ENCODE data around the gene CDK17. TPM values are rescaled to one million over a fixed set of nuclear protein-coding genes. Genes with fewer than 3 reads are reported as not detected.

The CDK17 gene
- total and polyA plus RNA-seq, 2 of the 8 experiments (the other 6 are each of a cell fraction or from before 2014, with no cell fraction given): 5.8 to 20.0 TPM

DNA sequence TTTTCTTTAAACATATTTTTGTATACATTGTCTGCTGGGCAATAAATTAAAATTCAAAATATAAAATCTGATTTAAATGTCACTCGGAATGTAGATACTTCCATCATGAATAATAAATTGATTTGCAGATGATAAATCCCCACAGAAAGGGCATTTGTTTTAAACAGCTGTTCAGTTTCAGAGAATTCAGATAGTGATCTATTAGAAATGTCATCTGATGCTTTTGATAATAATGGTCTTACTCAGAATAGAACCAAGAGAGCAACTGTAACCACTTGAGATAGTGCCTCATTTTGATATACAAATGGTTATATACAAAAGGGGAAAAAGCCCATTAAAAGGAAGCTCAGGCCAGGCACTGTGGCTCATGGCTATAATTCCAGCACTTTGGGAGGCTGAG lies 43.4 kb downstream of the CDK17 start:
- H2AFZ ChIP-seq (ENCODE audit: low read length): no peak overlapping the region
- H4K20me1 ChIP-seq (replicated peaks in 1 of 2; ENCODE audit: control insufficient read depth in 1 of 2, insufficient read depth in 2 of 2, low read length in 2 of 2): peaks cover 0 to 3% of the 10 kb centered on the region in 2 experiments
- no peak overlapping the region for H3K23ac ChIP-seq (ENCODE audit: insufficient read length)
- no peak overlapping the region for H3K27ac ChIP-seq (ENCODE audit: low read depth, low read length)
- no peak overlapping the region for H3K18ac ChIP-seq (ENCODE audit: extremely low read depth, low read length)
- H2BK120ac ChIP-seq (replicated peaks; ENCODE audit: low read depth, low read length): no peak overlapping the region
- H3K9me3 ChIP-seq (ENCODE audit: insufficient read depth in 2 of 2, low read depth in 1 of 2, low read length in 1 of 2): no peaks in the 10 kb centered on the region
- DNase-seq (ENCODE audit: low read depth in 1 of 2, low spot score in 2 of 2) (no peak), FAIRE-seq (no peak)
- no peak overlapping the region for H2BK12ac ChIP-seq (ENCODE audit: low read depth, low read length)
- H4K91ac ChIP-seq (replicated peaks; ENCODE audit: insufficient read length, low read length): no peak overlapping the region
- no peak overlapping the region for H2BK5ac ChIP-seq (ENCODE audit: low read depth, low read length)
- no peak overlapping the region for H3K4me3 ChIP-seq (ENCODE audit: extremely low read depth in 1 of 4, insufficient read depth in 2 of 4, low read depth in 3 of 4, low read length in 4 of 4)
- no peak overlapping the region for H2AK5ac ChIP-seq (ENCODE audit: low read depth, low read length)
- no peak overlapping the region for H3K9ac ChIP-seq (replicated peaks in 1 of 4; ENCODE audit: extremely low read depth in 1 of 4, low read depth in 3 of 4, low read length in 3 of 4)
- H3K4me2 ChIP-seq (ENCODE audit: insufficient read depth in 1 of 2, low read depth in 2 of 2, low read length in 2 of 2): no peak overlapping the region
- peaks cover 13% of the 10 kb centered on the region for H3K79me1 ChIP-seq (ENCODE audit: low read depth, low read length)
- no peak overlapping the region for H2BK20ac ChIP-seq (ENCODE audit: low read length)
- H3K23me2 ChIP-seq (ENCODE audit: low read depth, low read length): no peaks in the 10 kb centered on the region
- H2BK15ac ChIP-seq (ENCODE audit: low read length): no peak overlapping the region
- H4K5ac ChIP-seq (ENCODE audit: insufficient read length, low read depth, low read length): no peak overlapping the region
- ChIA-PET CTCF (ENCODE audit: partially characterized antibody) (interaction anchor here (0.6 to 1.7 kb wide), 4 partner anchors 10 to 298 kb away, joined by 3 to 4 read pairs (median 3); partner anchors contain the start of gene CDK17), POLR2A (ENCODE audit: partially characterized antibody) (interaction anchor here (0.6 kb wide), 1 partner anchor 166 kb away, joined by 3 read pairs; no protein-coding TSS in a partner anchor)
- H3K4ac ChIP-seq (replicated peaks; ENCODE audit: insufficient read length, low read depth, low read length): no peak overlapping the region
- H3K36me3 ChIP-seq (ENCODE audit: control insufficient read depth in 2 of 4, insufficient read depth in 4 of 4, low read length in 3 of 4): no peaks in the 10 kb centered on the region
- H3K56ac ChIP-seq (replicated peaks; ENCODE audit: insufficient read length, low read depth, low read length): no peak overlapping the region
- H3K27me3 ChIP-seq (replicated peaks in 1 of 4; ENCODE audit: control insufficient read depth in 3 of 4, extremely low read depth in 1 of 4, insufficient read depth in 3 of 4, low read length in 3 of 4): no peaks in the 10 kb centered on the region
- H4K8ac ChIP-seq (ENCODE audit: extremely low read depth, insufficient read depth, low read length): no peak overlapping the region
- H3K79me2 ChIP-seq (ENCODE audit: control insufficient read depth in 1 of 2, insufficient read depth in 2 of 2, low read length in 2 of 2): peaks cover 0 to 54% of the 10 kb centered on the region in 2 experiments; a peak in 3 of 4 replicates
- H3K14ac ChIP-seq (ENCODE audit: insufficient read length): no peak overlapping the region
- H3K4me1 ChIP-seq (replicated peaks in 1 of 4; ENCODE audit: control insufficient read depth in 3 of 4, insufficient read depth in 4 of 4, low read length in 3 of 4): peaks cover 0 to 5% (median 0%) of the 10 kb centered on the region in 4 experiments; a peak in 2 of 7 replicates
- 88% methylated on average over 1 of the region's 1 CpG; no CpG with 5 or more reads in 1 of the 2 experiments for WGBS, 2 experiments (ENCODE audit: extremely low coverage in 1 of 2, insufficient coverage in 1 of 2, insufficient read length in 1 of 2, insufficient replicate concordance in 2 of 2, low coverage in 1 of 2, low lambda C conversion rate in 2 of 2, missing lambda C conversion rate in 1 of 2)
- TF ChIP-seq HDAC6 (IDR thresholded peaks at IDR 0.05; ENCODE audit: low read depth, low read length) (no peak), EP300 (IDR thresholded peaks at IDR 0.05; ENCODE audit: borderline replicate concordance in 1 of 2, low read depth in 2 of 2, low read length in 2 of 2) (no peak), GTF2F1 (IDR thresholded peaks at IDR 0.05; ENCODE audit: borderline replicate concordance, low read depth, low read length) (no peak), SRF (IDR thresholded peaks at IDR 0.05; ENCODE audit: low read depth, low read length) (no peak), CTBP2 (IDR thresholded peaks at IDR 0.05; ENCODE audit: borderline replicate concordance, insufficient read depth, insufficient read length, low read length) (no peak), KDM4A (IDR thresholded peaks at IDR 0.05; ENCODE audit: low read depth, low read length, severe bottlenecking) (no peak), CBX8 (IDR thresholded peaks at IDR 0.05; ENCODE audit: borderline replicate concordance, low read depth, low read length) (no peak), CHD2 (IDR thresholded peaks at IDR 0.05; ENCODE audit: low read length) (no peak), ZNF274 (IDR thresholded peaks at IDR 0.05; ENCODE audit: borderline replicate concordance, extremely low read depth, low read length) (no peak), TCF12 (IDR thresholded peaks at IDR 0.05; ENCODE audit: low read depth, low read length) (no peak)
- TF ChIP-seq, protein P1, sequence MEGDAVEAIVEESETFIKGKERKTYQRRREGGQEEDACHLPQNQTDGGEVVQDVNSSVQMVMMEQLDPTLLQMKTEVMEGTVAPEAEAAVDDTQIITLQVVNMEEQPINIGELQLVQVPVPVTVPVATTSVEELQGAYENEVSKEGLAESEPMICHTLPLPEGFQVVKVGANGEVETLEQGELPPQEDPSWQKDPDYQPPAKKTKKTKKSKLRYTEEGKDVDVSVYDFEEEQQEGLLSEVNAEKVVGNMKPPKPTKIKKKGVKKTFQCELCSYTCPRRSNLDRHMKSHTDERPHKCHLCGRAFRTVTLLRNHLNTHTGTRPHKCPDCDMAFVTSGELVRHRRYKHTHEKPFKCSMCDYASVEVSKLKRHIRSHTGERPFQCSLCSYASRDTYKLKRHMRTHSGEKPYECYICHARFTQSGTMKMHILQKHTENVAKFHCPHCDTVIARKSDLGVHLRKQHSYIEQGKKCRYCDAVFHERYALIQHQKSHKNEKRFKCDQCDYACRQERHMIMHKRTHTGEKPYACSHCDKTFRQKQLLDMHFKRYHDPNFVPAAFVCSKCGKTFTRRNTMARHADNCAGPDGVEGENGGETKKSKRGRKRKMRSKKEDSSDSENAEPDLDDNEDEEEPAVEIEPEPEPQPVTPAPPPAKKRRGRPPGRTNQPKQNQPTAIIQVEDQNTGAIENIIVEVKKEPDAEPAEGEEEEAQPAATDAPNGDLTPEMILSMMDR (IDR thresholded peaks at IDR 0.05; ENCODE audit: control extremely low read depth in 1 of 3, insufficient read depth in 1 of 3, low read depth in 1 of 3, low read length in 3 of 3): no peak
